IgD-negative memory B cell (primary cell): Measurements from ENCODE around the gene PPME1. TPM values are rescaled to one million over a fixed set of nuclear protein-coding genes. Genes with fewer than 3 reads are reported as not detected.

Source experiments
- H3K27ac Mint-ChIP-seq, 3 donors: one replicate each; pipeline ENCODE4 v1.8.0; 2020 to 2022; ENCODE audit warnings: mild to moderate bottlenecking in 3 of 3, mixed read lengths in 3 of 3, moderate library complexity in 1 of 3
- H3K27me3 Mint-ChIP-seq: one replicate; pipeline ENCODE4 v1.8.0; 2021; ENCODE audit warnings: mixed read lengths
- H3K36me3 Mint-ChIP-seq: one replicate; pipeline ENCODE4 v1.8.0; 2020; ENCODE audit warnings: mild to moderate bottlenecking, mixed read lengths
- H3K4me1 Mint-ChIP-seq, 3 donors: one replicate each; pipeline ENCODE4 v1.8.0; 2020 to 2022; ENCODE audit warnings: mixed read lengths in 3 of 3, mild to moderate bottlenecking in 1 of 3
- H3K4me3 Mint-ChIP-seq, 4 donors: one replicate each; pipeline ENCODE4 v1.8.0; 2020 to 2022; ENCODE audit warnings: mild to moderate bottlenecking in 4 of 4, mixed read lengths in 4 of 4, moderate library complexity in 3 of 4
- H3K9me3 Mint-ChIP-seq, 3 donors: one replicate each; pipeline ENCODE4 v1.8.0; 2020 to 2021; ENCODE audit warnings: mixed read lengths in 3 of 3, mild to moderate bottlenecking in 1 of 3
- polyA plus RNA-seq: library from polyadenylated mRNA; unstranded; fragments of 300-500 nt; fragmentation: Illumina TruSeq; gene quantifications from one replicate; pipeline ENCODE4 v1.2.3, GENCODE V29; 2021

Gene PPME1
- polyA plus RNA-seq, 1 donor from 2014 or later = 8.7 TPM

GRCh38 chr11:74272276-74272675, 101.2 kb downstream of the PPME1 start:
- Mint-ChIP-seq H3K9me3 (no peaks in the 10 kb centered on the region), H3K4me3 (no peak overlapping the region), H3K36me3 (no peaks in the 10 kb centered on the region), H3K27me3 (peaks cover 25% of the 10 kb centered on the region), H3K27ac (no peak overlapping the region), H3K4me1 (no peaks in the 10 kb centered on the region)

- no peaks in the 10 kb centered on the region for H3K9me3 Mint-ChIP-seq
- H3K27me3 Mint-ChIP-seq = peaks cover 11% of the 10 kb centered on the region
- H3K36me3 Mint-ChIP-seq = no peaks in the 10 kb centered on the region
- H3K27ac Mint-ChIP-seq = no peak overlapping the region
- H3K4me1 Mint-ChIP-seq = no peaks in the 10 kb centered on the region
- H3K4me3 Mint-ChIP-seq = no peak overlapping the region
These were observed 105.5 kb downstream of the PPME1 start for GRCh38 chr11:74276581-74276980.

DNA sequence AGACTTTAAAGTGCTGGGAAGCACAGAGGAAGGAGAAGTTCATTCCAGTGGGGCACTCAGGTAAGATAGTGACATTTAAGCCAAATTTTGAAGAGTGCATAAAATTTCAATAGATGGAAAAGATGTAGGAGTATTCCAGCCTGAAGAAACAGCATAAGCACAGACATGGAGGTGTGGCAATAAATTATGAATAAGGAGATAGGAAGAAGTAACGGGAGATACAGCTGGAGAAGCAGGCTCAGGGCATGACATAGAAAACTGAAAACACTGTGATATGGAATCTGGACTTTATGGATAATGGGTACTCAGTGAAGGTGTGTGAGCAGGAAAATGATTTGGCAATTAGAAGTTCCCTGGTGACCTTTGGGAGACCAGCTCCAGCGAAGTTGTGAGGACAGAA, 107.0 kb downstream of the PPME1 start:
- no peaks in the 10 kb centered on the region for H3K9me3 Mint-ChIP-seq
- peaks cover 7% of the 10 kb centered on the region for H3K27me3 Mint-ChIP-seq
- no peaks in the 10 kb centered on the region for H3K4me1 Mint-ChIP-seq
- H3K36me3 Mint-ChIP-seq = no peaks in the 10 kb centered on the region
- no peak overlapping the region for H3K27ac Mint-ChIP-seq
- H3K4me3 Mint-ChIP-seq = no peak overlapping the region

GRCh38 chr11:74278721-74279161, 107.7 kb downstream of the PPME1 start:
- no peak overlapping the region for H3K27ac Mint-ChIP-seq
- no peak overlapping the region for H3K4me3 Mint-ChIP-seq
- H3K27me3 Mint-ChIP-seq = peaks cover 5% of the 10 kb centered on the region
- no peaks in the 10 kb centered on the region for H3K36me3 Mint-ChIP-seq
- H3K9me3 Mint-ChIP-seq = no peaks in the 10 kb centered on the region
- no peaks in the 10 kb centered on the region for H3K4me1 Mint-ChIP-seq

DNA sequence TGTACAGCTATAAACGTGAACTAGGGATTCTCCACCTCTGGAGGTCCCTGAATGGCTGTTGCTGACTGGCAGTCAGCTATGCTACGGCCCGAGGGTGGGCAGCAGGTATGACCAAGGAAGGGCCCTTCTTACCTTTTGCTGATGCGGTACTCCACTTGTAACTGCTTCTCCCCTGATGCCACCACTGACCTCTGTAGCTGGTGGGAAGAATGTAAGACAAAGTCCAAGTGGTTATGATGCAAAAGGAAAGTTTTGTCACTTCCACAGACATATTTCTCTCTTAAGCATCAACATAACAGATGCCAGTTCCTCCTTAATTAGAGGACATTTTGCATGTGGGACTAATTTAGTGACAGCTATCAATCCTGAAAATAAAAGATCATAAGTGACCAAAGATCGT, 108.2 kb downstream of the PPME1 start:
- no peaks in the 10 kb centered on the region for H3K9me3 Mint-ChIP-seq
- no peak overlapping the region for H3K4me3 Mint-ChIP-seq
- no peak overlapping the region for H3K27ac Mint-ChIP-seq
- no peaks in the 10 kb centered on the region for H3K4me1 Mint-ChIP-seq
- no peaks in the 10 kb centered on the region for H3K36me3 Mint-ChIP-seq
- H3K27me3 Mint-ChIP-seq = peaks cover 3% of the 10 kb centered on the region

- Mint-ChIP-seq H3K4me1 (no peaks in the 10 kb centered on the region), H3K4me3 (no peak overlapping the region), H3K9me3 (no peaks in the 10 kb centered on the region), H3K36me3 (no peaks in the 10 kb centered on the region), H3K27me3 (peaks cover 4% of the 10 kb centered on the region), H3K27ac (no peak overlapping the region)
These were observed 109.4 kb downstream of the PPME1 start for GRCh38 chr11:74280494-74280893.

GRCh38 chr11:74282421-74282820, 111.3 kb downstream of the PPME1 start:
- peaks cover 6% of the 10 kb centered on the region for H3K27me3 Mint-ChIP-seq

GRCh38 chr11:74282914-74283371, 111.9 kb downstream of the PPME1 start:
- H3K4me3 Mint-ChIP-seq = no peak overlapping the region
- peaks cover 0 to 2% (median 0%) of the 10 kb centered on the region in 3 donors for H3K9me3 Mint-ChIP-seq
- peaks cover 6% of the 10 kb centered on the region for H3K27me3 Mint-ChIP-seq
- H3K4me1 Mint-ChIP-seq = no peaks in the 10 kb centered on the region
- H3K36me3 Mint-ChIP-seq = no peaks in the 10 kb centered on the region
- H3K27ac Mint-ChIP-seq = no peak overlapping the region

More at GRCh38 chr11:74282421-74282820, 111.3 kb downstream of the PPME1 start:
- Mint-ChIP-seq H3K4me3 (no peak overlapping the region), H3K9me3 (peaks cover 0 to 2% (median 0%) of the 10 kb centered on the region in 3 donors), H3K4me1 (no peaks in the 10 kb centered on the region), H3K36me3 (no peaks in the 10 kb centered on the region), H3K27ac (no peak overlapping the region)

GRCh38 chr11:74283580-74284180, 112.6 kb downstream of the PPME1 start:
- Mint-ChIP-seq H3K9me3 (peaks cover 0 to 2% (median 0%) of the 10 kb centered on the region in 3 donors), H3K36me3 (no peaks in the 10 kb centered on the region), H3K4me1 (no peaks in the 10 kb centered on the region), H3K27me3 (peaks cover 9% of the 10 kb centered on the region), H3K4me3 (no peak overlapping the region), H3K27ac (no peak overlapping the region)

GRCh38 chr11:74284466-74284865, 113.4 kb downstream of the PPME1 start:
- Mint-ChIP-seq H3K4me1 (no peaks in the 10 kb centered on the region), H3K27me3 (peaks cover 9% of the 10 kb centered on the region), H3K36me3 (no peaks in the 10 kb centered on the region), H3K4me3 (no peak overlapping the region), H3K9me3 (peaks cover 0 to 2% (median 0%) of the 10 kb centered on the region in 3 donors), H3K27ac (no peak overlapping the region)

GRCh38 chr11:74288161-74288560, 117.1 kb downstream of the PPME1 start:
- Mint-ChIP-seq H3K27me3 (peaks cover 8% of the 10 kb centered on the region), H3K9me3 (peaks cover 0 to 2% (median 0%) of the 10 kb centered on the region in 3 donors), H3K4me3 (no peak overlapping the region), H3K4me1 (no peaks in the 10 kb centered on the region), H3K27ac (no peak overlapping the region), H3K36me3 (no peaks in the 10 kb centered on the region)

- H3K27ac Mint-ChIP-seq = no peak overlapping the region
- H3K4me3 Mint-ChIP-seq = no peak overlapping the region
- no peaks in the 10 kb centered on the region for H3K36me3 Mint-ChIP-seq
- H3K4me1 Mint-ChIP-seq = no peaks in the 10 kb centered on the region
- H3K9me3 Mint-ChIP-seq = peaks cover 0 to 2% (median 0%) of the 10 kb centered on the region in 3 donors
- peaks cover 8% of the 10 kb centered on the region for H3K27me3 Mint-ChIP-seq
These were observed 117.8 kb downstream of the PPME1 start for GRCh38 chr11:74288911-74289310.

DNA sequence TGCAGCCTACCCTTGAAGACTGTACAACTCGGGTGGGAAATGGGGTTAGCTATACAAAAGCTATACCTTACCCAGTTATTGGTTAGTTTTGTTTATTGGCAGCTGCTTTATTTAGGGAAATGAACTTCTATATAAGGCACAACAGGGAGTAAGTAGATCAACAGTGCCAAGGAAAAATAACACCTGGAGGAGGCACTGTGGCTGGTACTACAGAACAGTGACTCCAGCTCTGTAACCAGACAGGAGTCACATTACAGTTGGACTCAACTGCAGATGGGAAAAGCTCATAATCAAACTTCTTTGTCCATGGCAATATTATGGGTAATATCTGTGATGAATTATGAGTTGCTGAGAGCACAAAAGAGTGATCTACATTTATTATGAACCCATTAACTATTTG, 126.4 kb downstream of the PPME1 start:
- Mint-ChIP-seq H3K27ac (no peak overlapping the region), H3K4me3 (no peak overlapping the region), H3K9me3 (no peaks in the 10 kb centered on the region), H3K4me1 (peaks cover 0 to 3% (median 3%) of the 10 kb centered on the region in 3 donors), H3K36me3 (no peaks in the 10 kb centered on the region), H3K27me3 (peaks cover 18% of the 10 kb centered on the region)

DNA sequence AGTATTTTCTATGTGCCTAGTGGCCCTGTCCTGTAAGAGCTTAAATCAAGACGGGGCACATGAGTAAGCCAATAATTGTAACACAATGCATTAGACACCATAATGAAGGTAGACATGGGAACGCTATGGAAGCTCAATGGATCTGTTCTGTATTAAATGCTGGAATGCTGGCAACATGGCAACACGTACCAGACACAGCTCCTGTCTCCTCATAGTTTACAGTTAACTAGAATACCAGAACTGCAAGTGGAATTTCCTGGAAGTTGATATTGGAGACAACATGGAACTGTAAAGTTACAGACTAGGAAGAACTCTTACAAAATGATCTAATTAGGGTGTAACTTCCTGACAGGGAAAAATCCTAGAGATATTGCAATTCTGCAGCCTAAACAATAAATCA, 127.9 kb downstream of the PPME1 start:
- H3K9me3 Mint-ChIP-seq = no peaks in the 10 kb centered on the region
- no peak overlapping the region for H3K27ac Mint-ChIP-seq
- peaks cover 22% of the 10 kb centered on the region for H3K27me3 Mint-ChIP-seq
- H3K4me3 Mint-ChIP-seq = no peak overlapping the region
- H3K4me1 Mint-ChIP-seq = peaks cover 0 to 3% (median 3%) of the 10 kb centered on the region in 3 donors
- no peaks in the 10 kb centered on the region for H3K36me3 Mint-ChIP-seq
